H1 (cell line): ENCODE measurements around the gene ENO4. TPM values are rescaled to one million over a fixed set of nuclear protein-coding genes. Genes with fewer than 3 reads are reported as not detected.

Experiments
- CTCF ChIA-PET: fragments of 300-600 bp; sonication (Branson Sonifier 250); formaldehyde crosslinking; loops from one replicate; lab custom pipeline; 2021; ENCODE audit not compliant: partially characterized antibody; lab: Charles Lee
- POLR2A ChIA-PET: fragments of 300-600 bp; sonication (Branson Sonifier 250); formaldehyde crosslinking; loops from one replicate; lab custom pipeline; 2021; ENCODE audit warnings: inconsistent platforms; ENCODE audit not compliant: partially characterized antibody; lab: Charles Lee
- DNase-seq, 2 experiments: peaks; one replicate each; pipeline versions ENCODE4 v3.0.0 to v3.0.0-alpha.2; 2010 to 2022; ENCODE audit warnings: low spot score in 2 of 2, low read depth in 1 of 2, mixed read lengths in 1 of 2
- FAIRE-seq: peaks from 2 replicates; lab custom pipeline; 2011; peaks lifted over from hg19 to GRCh38; lab: Jason Lieb, UNC
- H2AFZ ChIP-seq: 2 replicates; pipeline ENCODE4 v1.8.1; 2012; ENCODE audit warnings: low read length, inconsistent platforms
- H2AK5ac ChIP-seq: 2 replicates; pipeline ENCODE4 v1.6.1; 2013; ENCODE audit warnings: low read depth, low read length
- H2BK120ac ChIP-seq: replicated peaks from 2 replicates; pipeline ENCODE3; 2013; ENCODE audit warnings: low read depth, low read length, inconsistent platforms
- H2BK12ac ChIP-seq: 2 replicates; pipeline ENCODE4 v1.6.1; 2013; ENCODE audit warnings: low read depth, low read length
- H2BK15ac ChIP-seq: 2 replicates; pipeline ENCODE4 v1.6.1; 2013; ENCODE audit warnings: low read length
- H2BK20ac ChIP-seq: 2 replicates; pipeline ENCODE4 v1.6.1; 2013; ENCODE audit warnings: low read length
- H2BK5ac ChIP-seq: 2 replicates; pipeline ENCODE4 v1.6.1; 2013; ENCODE audit warnings: low read depth, low read length
- H3K14ac ChIP-seq: 2 replicates; pipeline ENCODE4 v1.6.1; 2013; ENCODE audit warnings: inconsistent platforms; ENCODE audit not compliant: insufficient read length
- H3K18ac ChIP-seq: 2 replicates; pipeline ENCODE4 v1.6.1; 2013; ENCODE audit warnings: low read length; ENCODE audit errors: extremely low read depth
- H3K23ac ChIP-seq: 2 replicates; pipeline ENCODE4 v1.6.1; 2013; ENCODE audit warnings: inconsistent platforms; ENCODE audit not compliant: insufficient read length
- H3K23me2 ChIP-seq: 2 replicates; pipeline ENCODE4 v1.6.1; 2013; ENCODE audit warnings: low read depth, low read length
- H3K27ac ChIP-seq: 2 replicates; pipeline ENCODE4 v1.6.1; 2011; ENCODE audit warnings: low read depth, low read length, inconsistent platforms
- H3K27me3 ChIP-seq, 4 experiments: replicated peaks in 1 of 4; 1 replicate in 1 of 4; 2 replicates in 3 of 4; pipeline versions ENCODE4 v1.6.1 to v1.8.1; 2011 to 2013; ENCODE audit warnings: low read length in 3 of 4, mild to moderate bottlenecking in 3 of 4, inconsistent platforms in 2 of 4, mixed read lengths in 2 of 4, moderate library complexity in 1 of 4; ENCODE audit not compliant: control insufficient read depth in 3 of 4, insufficient read depth in 3 of 4; ENCODE audit errors: extremely low read depth in 1 of 4
- H3K36me3 ChIP-seq, 4 experiments: 2 replicates each; pipeline versions ENCODE4 v1.6.1 to v1.8.1; 2011 to 2013; ENCODE audit warnings: mild to moderate bottlenecking in 4 of 4, low read length in 3 of 4, moderate library complexity in 2 of 4, control low read depth in 1 of 4, inconsistent platforms in 1 of 4; ENCODE audit not compliant: insufficient read depth in 4 of 4, control insufficient read depth in 2 of 4
- H3K4ac ChIP-seq: replicated peaks from 2 replicates; pipeline ENCODE3; 2013; ENCODE audit warnings: low read length, low read depth, mixed read lengths, inconsistent platforms; ENCODE audit not compliant: insufficient read length
- H3K4me1 ChIP-seq, 4 experiments: replicated peaks in 1 of 4; 1 replicate in 1 of 4; 2 replicates in 3 of 4; pipeline versions ENCODE4 v1.6.1 to v1.8.1; 2011 to 2013; ENCODE audit warnings: low read length in 3 of 4, inconsistent platforms in 2 of 4, mixed read lengths in 1 of 4; ENCODE audit not compliant: insufficient read depth in 4 of 4, control insufficient read depth in 3 of 4
- H3K4me2 ChIP-seq, 2 experiments: 2 replicates each; pipeline versions ENCODE4 v1.6.1 to v1.8.1; 2011 to 2013; ENCODE audit warnings: low read depth in 2 of 2, low read length in 2 of 2, control low read depth in 1 of 2, inconsistent platforms in 1 of 2, mild to moderate bottlenecking in 1 of 2; ENCODE audit not compliant: insufficient read depth in 1 of 2
- H3K4me3 ChIP-seq, 4 experiments: fragments of 200-600, 300-600 bp in 1 of 4; sonication (generic), shearing (Covaris generic), sonication (Bioruptor Twin) in 1 of 4; 2 replicates each; pipeline versions ENCODE4 v1.5.1 to v1.8.1; 2011 to 2016; ENCODE audit warnings: low read length in 4 of 4, low read depth in 3 of 4, control low read depth in 2 of 4, inconsistent platforms in 2 of 4, mild to moderate bottlenecking in 2 of 4, mixed read lengths in 1 of 4, moderate library complexity in 1 of 4; ENCODE audit not compliant: insufficient read depth in 2 of 4; ENCODE audit errors: extremely low read depth in 1 of 4
- H3K56ac ChIP-seq: replicated peaks from 2 replicates; pipeline ENCODE3; 2013; ENCODE audit warnings: low read depth, mild to moderate bottlenecking, mixed read lengths, low read length, inconsistent platforms; ENCODE audit not compliant: insufficient read length
- H3K79me1 ChIP-seq: 2 replicates; pipeline ENCODE4 v1.6.1; 2013; ENCODE audit warnings: low read depth, low read length, control low read depth
- H3K79me2 ChIP-seq, 2 experiments: 2 replicates each; pipeline versions ENCODE4 v1.6.1 to v1.8.1; 2012 to 2013; ENCODE audit warnings: low read length in 2 of 2, mild to moderate bottlenecking in 2 of 2, inconsistent platforms in 1 of 2; ENCODE audit not compliant: insufficient read depth in 2 of 2, control insufficient read depth in 1 of 2
- H3K9ac ChIP-seq, 4 experiments: replicated peaks in 1 of 4; 1 replicate in 1 of 4; 2 replicates in 3 of 4; pipeline versions ENCODE4 v1.6.1 to v1.8.1; 2011 to 2013; ENCODE audit warnings: low read depth in 3 of 4, low read length in 3 of 4, control low read depth in 2 of 4, mild to moderate bottlenecking in 2 of 4, moderate library complexity in 2 of 4, inconsistent platforms in 1 of 4; ENCODE audit errors: extremely low read depth in 1 of 4
- H3K9me3 ChIP-seq, 2 experiments: 2 replicates each; pipeline versions ENCODE4 v1.6.1 to v1.8.1; 2012 to 2013; ENCODE audit warnings: mild to moderate bottlenecking in 2 of 2, moderate library complexity in 2 of 2, control low read depth in 1 of 2, inconsistent platforms in 1 of 2, low read depth in 1 of 2, low read length in 1 of 2, mixed read lengths in 1 of 2; ENCODE audit not compliant: insufficient read depth in 2 of 2
- H4K20me1 ChIP-seq, 2 experiments: replicated peaks in 1 of 2; 2 replicates each; pipeline versions ENCODE3 to v1.8.1; 2011 to 2013; ENCODE audit warnings: inconsistent platforms in 2 of 2, low read length in 2 of 2, mild to moderate bottlenecking in 1 of 2; ENCODE audit not compliant: insufficient read depth in 2 of 2, control insufficient read depth in 1 of 2
- H4K5ac ChIP-seq: 2 replicates; pipeline ENCODE4 v1.6.1; 2013; ENCODE audit warnings: low read length, low read depth, mixed read lengths, inconsistent platforms; ENCODE audit not compliant: insufficient read length
- H4K8ac ChIP-seq: 2 replicates; pipeline ENCODE4 v1.8.0; 2013; ENCODE audit warnings: mild to moderate bottlenecking, moderate library complexity, low read length, inconsistent platforms; ENCODE audit not compliant: insufficient read depth; ENCODE audit errors: extremely low read depth
- H4K91ac ChIP-seq: replicated peaks from 2 replicates; pipeline ENCODE3; 2013; ENCODE audit warnings: low read length, mixed read lengths, inconsistent platforms; ENCODE audit not compliant: insufficient read length
- CTCF ChIP-seq, 3 experiments: IDR thresholded peaks; 1 replicate in 2 of 3; 2 replicates in 1 of 3; pipeline versions ENCODE4 v1.5.1 to v1.6.1; 2011; ENCODE audit warnings: low read length in 3 of 3, mild to moderate bottlenecking in 3 of 3, inconsistent platforms in 2 of 3, low read depth in 1 of 3, moderate library complexity in 1 of 3; ENCODE audit not compliant: insufficient read depth in 1 of 3; ENCODE audit errors: control extremely low read depth in 1 of 3
- FOSL1 ChIP-seq: IDR thresholded peaks from 2 replicates; pipeline ENCODE4 v1.6.1; 2011; ENCODE audit warnings: mild to moderate bottlenecking, low read depth, low read length, moderate library complexity; ENCODE audit not compliant: insufficient read depth
- GABPA ChIP-seq: IDR thresholded peaks from 2 replicates; pipeline ENCODE4 v1.6.1; 2011; ENCODE audit warnings: mild to moderate bottlenecking, low read length, moderate library complexity, borderline replicate concordance; ENCODE audit not compliant: insufficient read depth
- RAD21 ChIP-seq, 2 experiments: IDR thresholded peaks in 1 of 2; conservative IDR thresholded peaks in 1 of 2; 2 replicates each; pipeline ENCODE4 v1.6.1; 2011; ENCODE audit warnings: low read depth in 2 of 2, low read length in 2 of 2, improper control_type of control experiment in 1 of 2, inconsistent platforms in 1 of 2, mild to moderate bottlenecking in 1 of 2, moderate library complexity in 1 of 2
- TAF1 ChIP-seq: IDR thresholded peaks from 2 replicates; pipeline ENCODE4 v1.6.1; 2011; ENCODE audit warnings: mild to moderate bottlenecking, low read depth, low read length
- TBP ChIP-seq: IDR thresholded peaks from 2 replicates; pipeline ENCODE4 v1.6.1; 2011; ENCODE audit warnings: low read depth, low read length, improper control_type of control experiment
- WGBS, 2 experiments: shearing (Covaris generic) in 1 of 2; methylation state at CpG; one replicate each; pipeline versions ENCODE4 v1.1.6 to v1.1.7; 2013 to 2015; ENCODE audit warnings: low lambda C conversion rate in 2 of 2, mixed read lengths in 2 of 2, inconsistent platforms in 1 of 2, low coverage in 1 of 2, missing lambda C conversion rate in 1 of 2; ENCODE audit not compliant: insufficient replicate concordance in 2 of 2, insufficient coverage in 1 of 2, insufficient read length in 1 of 2; ENCODE audit errors: extremely low coverage in 1 of 2, missing lambda C conversion rate in 1 of 2; 5-methylcytosine and 5-hydroxymethylcytosine counted together
- polyA plus RNA-seq, 7 experiments: library from polyadenylated mRNA; depleted of rRNA in 3 of 7; stranded (reverse) in 5 of 7; unstranded in 2 of 7; fragments of >200 nt in 5 of 7; fragments of 200-250 nt in 2 of 7; gene quantifications; 1 replicate in 5 of 7; 2 replicates in 1 of 7; 4 replicates in 1 of 7; pipeline versions ENCODE4 v1.2.1 to v1.2.3, GENCODE V29; 2011 to 2013; ENCODE audit warnings: missing spikeins in 2 of 7, mixed read lengths in 2 of 7
- total RNA-seq: library from RNA; stranded (reverse); fragmentation: NEBNext Ultra II Directional; extraction: Animal tissue kit (Norgen Biotek cat#: 25700); gene quantifications from 2 replicates; pipeline ENCODE4 v1.2.1, GENCODE V29; 2021

The ENO4 gene
- total and polyA plus RNA-seq, 2 of the 8 experiments (the other 6 are each of a cell fraction or from before 2014, with no cell fraction given): 0.77 TPM; not detected in 1

GRCh38 chr10:116827214-116827671 lies 22.1 kb upstream of the ENO4 start:
- Histone ChIP-seq H3K23ac (no peak overlapping the region), H2BK120ac (peak overlapping the region; percentile 34), H2AK5ac (0 out of 2 replicates have a peak overlapping the region, but pooled peaks have one; percentile 88), H3K56ac (no peak overlapping the region), H3K27me3 (no peaks in the 10 kb centered on the region), H3K27ac (no peak overlapping the region), H3K23me2 (no peaks in the 10 kb centered on the region), H3K79me2 (no peaks in the 10 kb centered on the region), H3K79me1 (no peaks in the 10 kb centered on the region), H2AFZ (no peak overlapping the region)
- no peak for DNase-seq
- POLR2A ChIA-PET: interaction anchor here (0.7 to 2.1 kb wide), 5 partner anchors 9 to 321 kb away, joined by 3 to 8 read pairs (median 3); no protein-coding TSS in a partner anchor
- TF ChIP-seq GABPA (no peak), CTCF (IDR thresholded peaks at IDR 0.05; ENCODE audit: control extremely low read depth in 1 of 3, insufficient read depth in 1 of 3, low read depth in 1 of 3, low read length in 3 of 3) (peak; percentile 4 to 27 (median 19); a peak in 2 of 4 replicates), TBP (no peak), RAD21 (IDR thresholded peaks at IDR 0.05 in 1 of 2, conservative IDR thresholded peaks at IDR 0.05 in 1 of 2; ENCODE audit: low read depth in 2 of 2, low read length in 2 of 2) (peak; percentile 37 to 53), TAF1 (no peak), FOSL1 (no peak)
- TF ChIP-seq, all 59 proteins: peak for 2
- Histone ChIP-seq H3K9ac (no peak overlapping the region), H3K18ac (no peak overlapping the region), H3K9me3 (no peaks in the 10 kb centered on the region), H3K4me2 (no peak overlapping the region), H3K4me1 (peaks cover 0 to 8% (median 4%) of the 10 kb centered on the region in 4 experiments; a peak in 4 of 7 replicates), H4K5ac (no peak overlapping the region), H3K14ac (no peak overlapping the region), H2BK15ac (peak overlapping the region; percentile 25; the same call in 1 of the 2 replicates), H2BK12ac (peak overlapping the region; percentile 93), H4K91ac (peak overlapping the region; percentile 41), H3K4me3 (no peak overlapping the region), H4K20me1 (peaks cover 0 to 2% of the 10 kb centered on the region in 2 experiments), H2BK5ac (peak overlapping the region; percentile 75; the same call in 1 of the 2 replicates), H2BK20ac (no peak overlapping the region), H3K4ac (no peak overlapping the region), H4K8ac (0 out of 2 replicates have a peak overlapping the region, but pooled peaks have one; percentile 7), H3K36me3 (no peaks in the 10 kb centered on the region)
- WGBS, 2 experiments: 91% methylated on average over 11 of the region's 11 CpGs; no CpG with 5 or more reads in 1 of the 2 experiments
- FAIRE-seq: no peak
- CTCF ChIA-PET: interaction anchor here (0.6 to 3.4 kb wide), 23 partner anchors 9 to 348 kb away, joined by 3 to 23 read pairs (median 4); partner anchors contain the start of gene ENO4
